ENCODE results near the gene BMP7.
"Not testable (repeated sequence)": the region's sequence is repeated elsewhere in the genome, so short reads cannot be mapped to it uniquely, and the experiment has no call there.

Gene BMP7

GRCh38 chr20:57248132-57248797, 18.2 kb downstream of the BMP7 start:
- DNase-seq = no peak

- no peak for DNase-seq
These were observed 19.0 kb downstream of the BMP7 start for GRCh38 chr20:57247292-57247965.

GRCh38 chr20:57245997-57246396, 20.4 kb downstream of the BMP7 start:
- DNase-seq = no peak

GRCh38 chr20:57244627-57245214, 21.7 kb downstream of the BMP7 start:
- DNase-seq = no peak

GRCh38 chr20:57244221-57244585, 22.2 kb downstream of the BMP7 start:
- peak in 1 of 2 donors; percentile 35 for DNase-seq

- DNase-seq = no peak
These were observed 22.8 kb downstream of the BMP7 start for GRCh38 chr20:57243480-57244220.

- no peak for DNase-seq
These were observed 24.0 kb downstream of the BMP7 start for GRCh38 chr20:57242414-57242813.

GRCh38 chr20:57241363-57241991, 25.0 kb downstream of the BMP7 start:
- no peak for DNase-seq

- peak; percentile 49 to 82 for DNase-seq
These were observed 25.7 kb downstream of the BMP7 start for GRCh38 chr20:57240581-57241362.

- DNase-seq = not testable (repeated sequence)
These were observed 26.7 kb downstream of the BMP7 start for GRCh38 chr20:57239725-57240124.

GRCh38 chr20:57239324-57239723, 27.1 kb downstream of the BMP7 start:
- not testable (repeated sequence) for DNase-seq

- DNase-seq = no peak
These were observed 28.4 kb downstream of the BMP7 start for GRCh38 chr20:57238089-57238488.

GRCh38 chr20:57237585-57237953, 28.9 kb downstream of the BMP7 start:
- no peak for DNase-seq

- no peak for DNase-seq
These were observed 29.4 kb downstream of the BMP7 start for GRCh38 chr20:57236813-57237584.

- DNase-seq = no peak
These were observed 31.7 kb downstream of the BMP7 start for GRCh38 chr20:57234556-57235251.

GRCh38 chr20:57231951-57232428, 34.5 kb downstream of the BMP7 start:
- DNase-seq = no peak

GRCh38 chr20:57231161-57231560, 35.3 kb downstream of the BMP7 start:
- DNase-seq = no peak

GRCh38 chr20:57230247-57230646, 36.2 kb downstream of the BMP7 start:
- DNase-seq = no peak

- no peak for DNase-seq
These were observed 37.0 kb downstream of the BMP7 start for GRCh38 chr20:57229490-57229889.

GRCh38 chr20:57225830-57226229, 40.6 kb downstream of the BMP7 start:
- no peak for DNase-seq
